Measurements from ENCODE around the gene SEMA5A. TPM values are rescaled to one million over a fixed set of nuclear protein-coding genes. Genes with fewer than 3 reads are reported as not detected.

SEMA5A gene
- total RNA-seq, 1 donor from 2014 or later, result 28.6 TPM

- intact Hi-C loops (cut with DNase I), result no loop called here
- peak; percentile 60 for ATAC-seq
- no peak for DNase-seq (ENCODE audit: missing footprints)
These were observed 394.0 kb downstream of the SEMA5A start for GRCh38 chr5:9151684-9152427.

- ATAC-seq (no peak), DNase-seq (ENCODE audit: missing footprints) (no peak)
- intact Hi-C loops (cut with DNase I), result no loop called here
These were observed 395.9 kb downstream of the SEMA5A start for GRCh38 chr5:9149988-9150387.

GRCh38 chr5:9148242-9148641, 397.6 kb downstream of the SEMA5A start:
- intact Hi-C loops (cut with DNase I), result no loop called here
- ATAC-seq (no peak), DNase-seq (ENCODE audit: missing footprints) (no peak)

GRCh38 chr5:9140711-9141110, 405.2 kb downstream of the SEMA5A start:
- DNase-seq (ENCODE audit: missing footprints) (no peak), ATAC-seq (no peak)
- intact Hi-C loops (cut with DNase I), result no loop called here

GRCh38 chr5:9140202-9140601, 405.7 kb downstream of the SEMA5A start:
- intact Hi-C loops (cut with DNase I), result no loop called here
- ATAC-seq (no peak), DNase-seq (ENCODE audit: missing footprints) (peak; percentile 49)

GRCh38 chr5:9139344-9139743, 406.5 kb downstream of the SEMA5A start:
- ATAC-seq (no peak), DNase-seq (ENCODE audit: missing footprints) (no peak)
- intact Hi-C loops (cut with DNase I), result no loop called here

- intact Hi-C loops (cut with DNase I), result no loop called here
- ATAC-seq (no peak), DNase-seq (ENCODE audit: missing footprints) (no peak)
These were observed 417.7 kb downstream of the SEMA5A start for GRCh38 chr5:9128136-9128535.

- ATAC-seq (no peak), DNase-seq (ENCODE audit: missing footprints) (no peak)
- intact Hi-C loops (cut with DNase I), result no loop called here
These were observed 419.4 kb downstream of the SEMA5A start for GRCh38 chr5:9126490-9126889.

GRCh38 chr5:9125852-9126251, 420.0 kb downstream of the SEMA5A start:
- ATAC-seq (no peak), DNase-seq (ENCODE audit: missing footprints) (no peak)
- intact Hi-C loops (cut with DNase I), result no loop called here

- intact Hi-C loops (cut with DNase I), result no loop called here
- ATAC-seq, result no peak
These were observed 421.0 kb downstream of the SEMA5A start for GRCh38 chr5:9124838-9125237.

GRCh38 chr5:9124071-9124470, 421.8 kb downstream of the SEMA5A start:
- ATAC-seq, result no peak
- DNase-seq (ENCODE audit: missing footprints), result no peak
- intact Hi-C loops (cut with DNase I), result no loop called here

More at GRCh38 chr5:9124838-9125237, 421.0 kb downstream of the SEMA5A start:
- DNase-seq (ENCODE audit: missing footprints), result no peak

GRCh38 chr5:9122528-9122927, 423.3 kb downstream of the SEMA5A start:
- ATAC-seq, result no peak
- intact Hi-C loops (cut with DNase I), result no loop called here
- no peak for DNase-seq (ENCODE audit: missing footprints)

- DNase-seq (ENCODE audit: missing footprints) (no peak), ATAC-seq (no peak)
- intact Hi-C loops (cut with DNase I), result no loop called here
These were observed 424.3 kb downstream of the SEMA5A start for GRCh38 chr5:9121597-9121996.

GRCh38 chr5:9118852-9119251, 427.0 kb downstream of the SEMA5A start:
- no peak for DNase-seq (ENCODE audit: missing footprints)
- no peak for ATAC-seq
- intact Hi-C loops (cut with DNase I), result no loop called here

- no peak for ATAC-seq
- intact Hi-C loops (cut with DNase I), result no loop called here
- DNase-seq (ENCODE audit: missing footprints), result no peak
These were observed 430.8 kb downstream of the SEMA5A start for GRCh38 chr5:9115093-9115492.

- intact Hi-C loops (cut with DNase I), result no loop called here
- no peak for ATAC-seq
- DNase-seq (ENCODE audit: missing footprints), result no peak
These were observed 433.2 kb downstream of the SEMA5A start for GRCh38 chr5:9112520-9113291.

GRCh38 chr5:9108162-9108561, 437.7 kb downstream of the SEMA5A start:
- DNase-seq (ENCODE audit: missing footprints) (no peak), ATAC-seq (no peak)
- intact Hi-C loops (cut with DNase I), result no loop called here

- no peak for DNase-seq (ENCODE audit: missing footprints)
- intact Hi-C loops (cut with DNase I), result no loop called here
- ATAC-seq, result no peak
These were observed 440.0 kb downstream of the SEMA5A start for GRCh38 chr5:9105851-9106250.

- ATAC-seq, result no peak
- no peak for DNase-seq (ENCODE audit: missing footprints)
- intact Hi-C loops (cut with DNase I), result no loop called here
These were observed 441.1 kb downstream of the SEMA5A start for GRCh38 chr5:9104571-9105339.

- ATAC-seq (no peak), DNase-seq (ENCODE audit: missing footprints) (no peak)
- intact Hi-C loops (cut with DNase I), result no loop called here
These were observed 442.6 kb downstream of the SEMA5A start for GRCh38 chr5:9103290-9103689.

Measured in Right ventricle myocardium inferior (tissue), 1 donor.